PC-3 (cell line): ENCODE measurements around the gene TEX2. TPM values are rescaled to one million over a fixed set of nuclear protein-coding genes. Genes with fewer than 3 reads are reported as not detected.
"Not testable (repeated sequence)": the region's sequence is repeated elsewhere in the genome, so short reads cannot be mapped to it uniquely, and the experiment has no call there.

Experiments
- ATAC-seq: fragments of 200-7000 bp; cut with Tn5 transposase; 2 replicates; pipeline ENCODE4 v1.9.1; 2020; ENCODE audit warnings: mild to moderate bottlenecking, moderate library complexity
- BruUV-seq: library from RNA; stranded (reverse); fragments of 400-500 nt; replicated peaks from 2 replicates; lab custom pipeline; 2021; lab: Mats Ljungman, UMichigan
- CTCF ChIA-PET: fragments of 300-600 bp; sonication (Branson Sonifier 250); formaldehyde crosslinking; loops from one replicate; lab custom pipeline; 2022; ENCODE audit warnings: antibody characterized with exemption; lab: Charles Lee
- POLR2A ChIA-PET: fragments of 300-600 bp; sonication (Branson Sonifier 250); formaldehyde crosslinking; loops from one replicate; lab custom pipeline; 2022; ENCODE audit warnings: antibody characterized with exemption; ENCODE audit not compliant: unreplicated experiment; lab: Charles Lee
- DNase-seq: peaks from one replicate; pipeline ENCODE4 v3.0.0-alpha.2; 2015
- H2AFZ ChIP-seq: fragments of 300-600 bp; sonication (generic); 2 replicates; pipeline ENCODE4 v1.6.0; 2016; ENCODE audit warnings: antibody characterized with exemption, low read length
- H3F3A ChIP-seq: fragments of 300-600 bp; sonication (generic); one replicate; pipeline ENCODE4 v1.6.0; 2017; ENCODE audit warnings: antibody characterized with exemption, low read length, control low read depth, mild to moderate bottlenecking; ENCODE audit not compliant: unreplicated experiment
- H3K27ac ChIP-seq: fragments of 300-600 bp; sonication (generic); 2 replicates; pipeline ENCODE4 v1.5.1; 2016; ENCODE audit warnings: mild to moderate bottlenecking, low read length
- H3K27me3 ChIP-seq: fragments of 300-600 bp; sonication (generic); 2 replicates; pipeline ENCODE4 v1.6.1; 2016; ENCODE audit warnings: low read length, mixed read lengths
- H3K36me3 ChIP-seq: fragments of 300-600 bp; sonication (generic); 2 replicates; pipeline ENCODE4 v1.6.1; 2016; ENCODE audit warnings: low read depth, mixed run types, low read length, mixed read lengths
- H3K4me1 ChIP-seq: fragments of 300-600 bp; sonication (generic); 2 replicates; pipeline ENCODE4 v1.5.1; 2016; ENCODE audit warnings: low read length; ENCODE audit not compliant: insufficient read depth
- H3K4me2 ChIP-seq: fragments of 300-600 bp; sonication (generic); 2 replicates; pipeline ENCODE4 v1.6.0; 2016; ENCODE audit warnings: low read length
- H3K4me3 ChIP-seq: fragments of 300-600 bp; sonication (generic); 2 replicates; pipeline ENCODE4 v1.5.1; 2016; ENCODE audit warnings: mild to moderate bottlenecking, low read length, mixed read lengths
- H3K79me2 ChIP-seq: fragments of 300-600 bp; sonication (generic); 2 replicates; pipeline ENCODE4 v1.6.1; 2017; ENCODE audit warnings: low read length, mixed read lengths
- H3K9ac ChIP-seq: fragments of 300-600 bp; sonication (generic); 2 replicates; pipeline ENCODE4 v1.6.0; 2016; ENCODE audit warnings: mild to moderate bottlenecking, low read length
- H3K9me2 ChIP-seq: fragments of 300-600 bp; sonication (generic); replicated peaks from 2 replicates; pipeline ENCODE4 v1.6.1; 2016; ENCODE audit warnings: mixed run types, low read length, mixed read lengths
- H3K9me3 ChIP-seq: fragments of 300-600 bp; sonication (generic); 2 replicates; pipeline ENCODE4 v1.6.1; 2016; ENCODE audit warnings: low read length, mixed read lengths
- H4K20me1 ChIP-seq: fragments of 300-600 bp; sonication (generic); 2 replicates; pipeline ENCODE4 v1.6.1; 2016; ENCODE audit warnings: low read length, mixed read lengths
- CTCF ChIP-seq: fragments of 300-600 bp; sonication (generic); conservative IDR thresholded peaks from 2 replicates; pipeline ENCODE4 v1.5.1; 2017; ENCODE audit warnings: antibody characterized with exemption, low read depth, mild to moderate bottlenecking, low read length
- EZH2 ChIP-seq: fragments of 300-600 bp; sonication (generic); IDR thresholded peaks from one replicate; pipeline ENCODE4 v1.6.1; 2017; ENCODE audit warnings: antibody characterized with exemption, mild to moderate bottlenecking, low read length; ENCODE audit not compliant: unreplicated experiment
- EZH2phosphoT487 ChIP-seq: fragments of 300-600 bp; sonication (generic); IDR thresholded peaks from 2 replicates; pipeline ENCODE4 v1.6.1; 2018; ENCODE audit warnings: mild to moderate bottlenecking, antibody characterized with exemption, low read length, borderline replicate concordance
- intact Hi-C: fragments of 100-400 bp; cut with micrococcal nuclease; formaldehyde crosslinking; loops from 2 replicates; pipeline ENCODE4 v1.9.0; 2023
- total RNA-seq: library from RNA; depleted of rRNA; stranded (reverse); fragments of >200 nt; gene quantifications from 2 replicates; pipeline ENCODE4 v1.2.3, GENCODE V29; 2014

Gene TEX2
- total RNA-seq, 1 experiment from 2014 or later: 44.2 TPM

GRCh38 chr17:64186171-64187092, 76.6 kb downstream of the TEX2 start:
- no peak overlapping the region for H3K4me2 ChIP-seq
- H3K9ac ChIP-seq: no peak overlapping the region
- intact Hi-C loops: no loop called here
- H3K4me3 ChIP-seq: no peak overlapping the region
- 0 out of 2 replicates have a peak, but pooled peaks cover 5% of the 10 kb centered on the region for H3K36me3 ChIP-seq
- no peaks in the 10 kb centered on the region for H3K27me3 ChIP-seq
- BruUV-seq: no TSS peak
- no peaks in the 10 kb centered on the region for H3K9me2 ChIP-seq
- DNase-seq (no peak), ATAC-seq (no peak)
- no peak overlapping the region for H3K27ac ChIP-seq
- H3F3A ChIP-seq: no peaks in the 10 kb centered on the region
- no peaks in the 10 kb centered on the region for H3K79me2 ChIP-seq
- POLR2A ChIA-PET: no interaction called here
- H3K9me3 ChIP-seq: no peaks in the 10 kb centered on the region
- H2AFZ ChIP-seq: no peak overlapping the region
- no peaks in the 10 kb centered on the region for H4K20me1 ChIP-seq
- TF ChIP-seq EZH2phosphoT487 (no peak), CTCF (no peak), EZH2 (no peak)
- CTCF ChIA-PET: no interaction called here
- H3K4me1 ChIP-seq: peaks cover 6% of the 10 kb centered on the region; the same call in 1 of the 2 replicates

- H3F3A ChIP-seq, H3K27me3 ChIP-seq, H3K4me2 ChIP-seq, H3K9me2 ChIP-seq, H3K9me3 ChIP-seq, H3K36me3 ChIP-seq, CTCF ChIA-PET, H2AFZ ChIP-seq, H4K20me1 ChIP-seq, H3K9ac ChIP-seq, DNase-seq, BruUV-seq, ATAC-seq, H3K4me1 ChIP-seq, H3K4me3 ChIP-seq, POLR2A ChIA-PET, intact Hi-C loops, H3K79me2 ChIP-seq, H3K27ac ChIP-seq: not testable (repeated sequence)
Observed at GRCh38 chr17:64185557-64185956, 77.5 kb downstream of the TEX2 start.

- Histone ChIP-seq H3K9me3 (no peaks in the 10 kb centered on the region), H3K9me2 (no peaks in the 10 kb centered on the region), H3F3A (no peaks in the 10 kb centered on the region), H3K27me3 (no peaks in the 10 kb centered on the region), H3K79me2 (no peaks in the 10 kb centered on the region), H4K20me1 (no peaks in the 10 kb centered on the region), H3K27ac (no peak overlapping the region), H3K36me3 (0 out of 2 replicates have a peak, but pooled peaks cover 5% of the 10 kb centered on the region), H3K4me2 (no peak overlapping the region), H3K9ac (no peak overlapping the region), H2AFZ (no peak overlapping the region), H3K4me1 (peaks cover 6% of the 10 kb centered on the region; the same call in 1 of the 2 replicates), H3K4me3 (no peak overlapping the region)
- no TSS peak for BruUV-seq
- CTCF ChIA-PET: no interaction called here
- intact Hi-C loops: no loop called here
- no peak for TF ChIP-seq CTCF
- no peak for TF ChIP-seq EZH2
- TF ChIP-seq EZH2phosphoT487: no peak
- POLR2A ChIA-PET: interaction anchor here (0.7 kb wide), 1 partner anchor 103 kb away, joined by 3 read pairs; no protein-coding TSS in a partner anchor
- DNase-seq: no peak
- no peak for ATAC-seq
Observed at GRCh38 chr17:64185101-64185500, 78.0 kb downstream of the TEX2 start.
